ENCODE results near the gene HIF3A.
"Not testable (repeated sequence)": the region's sequence is repeated elsewhere in the genome, so short reads cannot be mapped to it uniquely, and the experiment has no call there.

The HIF3A gene

GRCh38 chr19:46361915-46362314, 65.1 kb downstream of the HIF3A start:
- no peak for DNase-seq (ENCODE audit: low spot score)

GRCh38 chr19:46364359-46364758, 67.5 kb downstream of the HIF3A start:
- no peak for DNase-seq (ENCODE audit: low spot score)

GRCh38 chr19:46365561-46365960, 68.7 kb downstream of the HIF3A start:
- DNase-seq (ENCODE audit: low spot score), result no peak

- DNase-seq (ENCODE audit: low spot score), result no peak
These were observed 69.9 kb downstream of the HIF3A start for GRCh38 chr19:46366620-46367292.

GRCh38 chr19:46367426-46367825, 70.6 kb downstream of the HIF3A start:
- DNase-seq (ENCODE audit: low spot score), result no peak

GRCh38 chr19:46368116-46368515, 71.3 kb downstream of the HIF3A start:
- DNase-seq (ENCODE audit: low spot score), result no peak

- no peak for DNase-seq (ENCODE audit: low spot score)
These were observed 73.0 kb downstream of the HIF3A start for GRCh38 chr19:46369817-46370216.

GRCh38 chr19:46371371-46371901, 74.6 kb downstream of the HIF3A start:
- no peak for DNase-seq (ENCODE audit: low spot score)

- no peak for DNase-seq (ENCODE audit: low spot score)
These were observed 76.2 kb downstream of the HIF3A start for GRCh38 chr19:46372901-46373490.

- no peak for DNase-seq (ENCODE audit: low spot score)
These were observed 76.9 kb downstream of the HIF3A start for GRCh38 chr19:46373491-46374359.

GRCh38 chr19:46374536-46375475, 78.0 kb downstream of the HIF3A start:
- DNase-seq (ENCODE audit: low spot score), result no peak

GRCh38 chr19:46375476-46376067, 78.7 kb downstream of the HIF3A start:
- not testable (repeated sequence) for DNase-seq (ENCODE audit: low spot score)

GRCh38 chr19:46376241-46377153, 79.7 kb downstream of the HIF3A start:
- no peak for DNase-seq (ENCODE audit: low spot score)

- peak; percentile 50 for DNase-seq (ENCODE audit: low spot score)
These were observed 81.4 kb downstream of the HIF3A start for GRCh38 chr19:46378268-46378667.

- DNase-seq (ENCODE audit: low spot score), result no peak
These were observed 83.8 kb downstream of the HIF3A start for GRCh38 chr19:46380690-46381089.

- no peak for DNase-seq (ENCODE audit: low spot score)
These were observed 84.5 kb downstream of the HIF3A start for GRCh38 chr19:46381346-46381745.

GRCh38 chr19:46381756-46382345, 85.0 kb downstream of the HIF3A start:
- DNase-seq (ENCODE audit: low spot score), result no peak

GRCh38 chr19:46383171-46383815, 86.5 kb downstream of the HIF3A start:
- DNase-seq (ENCODE audit: low spot score), result no peak

GRCh38 chr19:46383846-46384245, 87.0 kb downstream of the HIF3A start:
- no peak for DNase-seq (ENCODE audit: low spot score)

Data from pons (tissue), 1 donor.